HepG2 (cell line): ENCODE results near the gene ARHGEF12. TPM values are rescaled to one million over a fixed set of nuclear protein-coding genes. Genes with fewer than 3 reads are reported as not detected.

ENCODE experiments used
- ERF ChIP-seq: IDR thresholded peaks from 2 replicates; pipeline ENCODE4 v1.6.1; 2018; ENCODE audit warnings: missing biosample characterization, missing genetic modification reagents
- HMG20B ChIP-seq: conservative IDR thresholded peaks from 2 replicates; pipeline ENCODE4 v1.6.1; 2016; ENCODE audit warnings: missing genetic modification reagents, missing compliant biosample characterization
- IRX3 ChIP-seq: sonication (generic); formaldehyde crosslinking; IDR thresholded peaks from 2 replicates; pipeline ENCODE4 v1.8.1; 2023; ENCODE audit warnings: mild to moderate bottlenecking, low read depth, missing genetic modification reagents, borderline replicate concordance
- PRPF4 ChIP-seq: fragments of 200-400 bp; formaldehyde crosslinking; IDR thresholded peaks from 2 replicates; pipeline ENCODE4 v1.6.1; 2016; ENCODE audit warnings: low read length, low read depth; ENCODE audit not compliant: poor library complexity, severe bottlenecking
- SNAPC2 ChIP-seq: sonication (generic); formaldehyde crosslinking; IDR thresholded peaks from 2 replicates; pipeline ENCODE4 v1.8.1; 2022; ENCODE audit warnings: mild to moderate bottlenecking, missing genetic modification reagents
- TEAD2 ChIP-seq: sonication (generic); formaldehyde crosslinking; IDR thresholded peaks from 2 replicates; pipeline ENCODE4 v1.9.0; 2021; ENCODE audit warnings: missing genetic modification reagents
- ZBTB21 ChIP-seq: sonication (generic); formaldehyde crosslinking; IDR thresholded peaks from 2 replicates; pipeline ENCODE4 v1.4.0; 2020; ENCODE audit warnings: missing genetic modification reagents
- ZBTB40 ChIP-seq, 2 experiments: fragments of 450-650 bp in 1 of 2; sonication (generic) in 1 of 2; formaldehyde crosslinking in 1 of 2; IDR thresholded peaks; 2 replicates each; pipeline versions ENCODE4 v1.6.1 to v1.8.0; 2016 to 2022; ENCODE audit warnings: antibody characterized with exemption in 1 of 2, mild to moderate bottlenecking in 1 of 2, missing genetic modification reagents in 1 of 2
- ZFP36L1 ChIP-seq: sonication (generic); formaldehyde crosslinking; IDR thresholded peaks from 2 replicates; pipeline ENCODE4 v1.8.0; 2022; ENCODE audit warnings: mild to moderate bottlenecking, missing genetic modification reagents, moderate library complexity
- ZUFSP ChIP-seq: sonication (generic); formaldehyde crosslinking; IDR thresholded peaks from 2 replicates; pipeline ENCODE4 v1.9.0; 2021; ENCODE audit warnings: missing genetic modification reagents, mild to moderate bottlenecking, borderline replicate concordance
- polyA plus RNA-seq, 8 experiments: library from polyadenylated mRNA; depleted of rRNA in 3 of 8; stranded (reverse) in 7 of 8; unstranded in 1 of 8; fragments of >200 nt; fragmentation: Illumina TruSeq in 4 of 8; extraction: Trizol in 4 of 8; gene quantifications; 2 replicates each; pipeline versions ENCODE4 v1.2.1 to v1.2.3, GENCODE V29; 2011 to 2016; ENCODE audit warnings: low read depth in 4 of 8, missing spikeins in 1 of 8, mixed read lengths in 1 of 8; ENCODE audit not compliant: insufficient read depth in 1 of 8
- total RNA-seq, 5 experiments: library from RNA; depleted of rRNA; stranded (reverse); fragments of >200 nt; fragmentation: Illumina TruSeq; extraction: Trizol; gene quantifications; 2 replicates each; pipeline ENCODE4 v1.2.3, GENCODE V29; 2016; ENCODE audit warnings: low read depth in 1 of 5

ARHGEF12 gene
- total and polyA plus RNA-seq, 2 of the 13 experiments (the other 11 are each of a cell fraction or from before 2014, with no cell fraction given): 17.9 to 54.4 TPM

- TF ChIP-seq ERF (CRISPR knock-in tag) (peak; percentile 86; the same call in 1 of the 2 replicates), ZFP36L1 (CRISPR knock-in tag) (peak; percentile 70; the same call in 1 of the 2 replicates), TEAD2 (CRISPR knock-in tag) (no peak), SNAPC2 (CRISPR knock-in tag) (peak; percentile 74; the same call in 1 of the 2 replicates), IRX3 (CRISPR knock-in tag) (peak; percentile 4; the same call in 1 of the 2 replicates), HMG20B (CRISPR knock-in tag) (peak; percentile 74; the same call in 1 of the 2 replicates), ZUFSP (CRISPR knock-in tag) (no peak), ZBTB21 (CRISPR knock-in tag) (no peak), ZBTB40 (IDR thresholded peaks at IDR 0.05) (no peak), ZBTB40 (CRISPR knock-in tag; IDR thresholded peaks at IDR 0.05) (peak; percentile 80), PRPF4 (no peak)
Measured at GRCh38 chr11:120335908-120336640, at the start of gene ARHGEF12 (continued).
